Measurements from ENCODE around the gene GPC3.

DNA sequence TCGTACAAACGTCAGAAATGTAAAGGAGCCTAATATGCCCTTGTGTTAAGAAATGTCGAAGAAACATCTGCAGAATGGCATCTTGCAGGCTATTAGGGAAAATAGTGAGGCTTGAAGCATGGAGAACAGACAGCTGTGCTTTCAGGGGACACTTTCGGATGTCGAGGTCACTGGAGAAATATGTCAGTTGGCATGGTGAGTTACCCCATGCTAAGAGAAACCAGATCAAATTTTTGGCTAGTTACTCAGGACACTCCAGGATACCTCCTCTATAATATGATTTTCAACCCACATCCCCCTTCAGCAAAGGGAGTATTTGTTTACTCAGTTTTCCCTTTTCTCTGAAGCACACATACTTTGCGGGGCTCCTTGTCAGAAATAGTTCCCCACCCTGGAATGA is 171.4 kb downstream of the GPC3 start:
- TF ChIP-seq, protein P1, sequence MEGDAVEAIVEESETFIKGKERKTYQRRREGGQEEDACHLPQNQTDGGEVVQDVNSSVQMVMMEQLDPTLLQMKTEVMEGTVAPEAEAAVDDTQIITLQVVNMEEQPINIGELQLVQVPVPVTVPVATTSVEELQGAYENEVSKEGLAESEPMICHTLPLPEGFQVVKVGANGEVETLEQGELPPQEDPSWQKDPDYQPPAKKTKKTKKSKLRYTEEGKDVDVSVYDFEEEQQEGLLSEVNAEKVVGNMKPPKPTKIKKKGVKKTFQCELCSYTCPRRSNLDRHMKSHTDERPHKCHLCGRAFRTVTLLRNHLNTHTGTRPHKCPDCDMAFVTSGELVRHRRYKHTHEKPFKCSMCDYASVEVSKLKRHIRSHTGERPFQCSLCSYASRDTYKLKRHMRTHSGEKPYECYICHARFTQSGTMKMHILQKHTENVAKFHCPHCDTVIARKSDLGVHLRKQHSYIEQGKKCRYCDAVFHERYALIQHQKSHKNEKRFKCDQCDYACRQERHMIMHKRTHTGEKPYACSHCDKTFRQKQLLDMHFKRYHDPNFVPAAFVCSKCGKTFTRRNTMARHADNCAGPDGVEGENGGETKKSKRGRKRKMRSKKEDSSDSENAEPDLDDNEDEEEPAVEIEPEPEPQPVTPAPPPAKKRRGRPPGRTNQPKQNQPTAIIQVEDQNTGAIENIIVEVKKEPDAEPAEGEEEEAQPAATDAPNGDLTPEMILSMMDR (IDR thresholded peaks at IDR 0.05): no peak
- TF ChIP-seq ZFX (IDR thresholded peaks at IDR 0.05; ENCODE audit: borderline replicate concordance): no peak
